Aorta (tissue), 5 donors: ENCODE results near the gene DENND1A. TPM values are rescaled to one million over a fixed set of nuclear protein-coding genes. Genes with fewer than 3 reads are reported as not detected.
"Not testable (repeated sequence)": the region's sequence is repeated elsewhere in the genome, so short reads cannot be mapped to it uniquely, and the experiment has no call there.

Source experiments
- ATAC-seq: fragments of 200-7000 bp; cut with Tn5 transposase; one replicate; pipeline ENCODE4 v1.9.1; 2022; ENCODE audit warnings: moderate library complexity; ENCODE audit not compliant: low FRiP score
- DNase-seq, 2 donors: peaks; one replicate each; pipeline ENCODE4 v3.0.0-alpha.2; 2020
- H3K27ac ChIP-seq, 2 donors: one replicate each; pipeline ENCODE4 v1.5.1; 2013; ENCODE audit warnings: low read length in 2 of 2, mild to moderate bottlenecking in 2 of 2, moderate library complexity in 2 of 2, control low read depth in 1 of 2, inconsistent platforms in 1 of 2, low read depth in 1 of 2
- H3K27me3 ChIP-seq, 2 donors: one replicate each; pipeline ENCODE4 v1.6.1; 2013; ENCODE audit warnings: control low read depth in 1 of 2, low read length in 1 of 2, mild to moderate bottlenecking in 1 of 2, moderate library complexity in 1 of 2; ENCODE audit not compliant: insufficient read depth in 2 of 2, control insufficient read depth in 1 of 2
- H3K36me3 ChIP-seq, 2 donors: one replicate each; pipeline ENCODE4 v1.6.1; 2013; ENCODE audit warnings: control low read depth in 1 of 2, low read length in 1 of 2, mild to moderate bottlenecking in 1 of 2; ENCODE audit not compliant: insufficient read depth in 2 of 2, control insufficient read depth in 1 of 2
- H3K4me1 ChIP-seq, 2 donors: one replicate each; pipeline ENCODE4 v1.6.1; 2013; ENCODE audit warnings: low read length in 2 of 2, control low read depth in 1 of 2, mild to moderate bottlenecking in 1 of 2, moderate library complexity in 1 of 2; ENCODE audit not compliant: insufficient read depth in 2 of 2, control insufficient read depth in 1 of 2
- H3K4me3 ChIP-seq, 2 donors: one replicate each; pipeline ENCODE4 v1.5.1; 2013; ENCODE audit warnings: low read length in 2 of 2, control low read depth in 1 of 2, mild to moderate bottlenecking in 1 of 2
- H3K9me3 ChIP-seq: one replicate; pipeline ENCODE4 v1.6.1; 2013; ENCODE audit warnings: mild to moderate bottlenecking, low read length; ENCODE audit not compliant: control insufficient read depth
- WGBS, 2 donors: extraction: QIAGEN DNeasy Blood & Tissue Kit; methylation state at CpG; one replicate each; pipeline ENCODE4 v1.1.7; 2013; 5-methylcytosine and 5-hydroxymethylcytosine counted together
- intact Hi-C, 2 donors: fragments of 100-400 bp; cut with DNase I; formaldehyde crosslinking; loops; one replicate each; pipeline versions ENCODE4 v1.14.2 to v1.15.0; 2022
- polyA plus RNA-seq, 2 donors: library from polyadenylated mRNA; stranded (reverse); fragments of 200-250 nt; gene quantifications; one replicate each; pipeline ENCODE4 v1.2.3, GENCODE V29; 2013
- total RNA-seq, 2 donors: library from RNA; stranded (reverse); fragmentation: NEBNext Ultra II Directional; extraction: Animal tissue kit (Norgen Biotek cat#: 25700); gene quantifications; one replicate each; pipeline ENCODE4 v1.2.1, GENCODE V29; 2021
- donor health status: healthy with polysubstance abuse.
- donor health status: Bipolar disorder and iron deficiency.
- donor health status: DM: no; HTN: no; CAD: no.
- donor health status: DM: no; HTN: no; CAD: no.
- donor health status: DM: yes; HTN: yes; CAD: no.

Gene DENND1A
- total and polyA plus RNA-seq, 4 donors, result 6.9 to 31.4 (median 15.3) TPM

DNA sequence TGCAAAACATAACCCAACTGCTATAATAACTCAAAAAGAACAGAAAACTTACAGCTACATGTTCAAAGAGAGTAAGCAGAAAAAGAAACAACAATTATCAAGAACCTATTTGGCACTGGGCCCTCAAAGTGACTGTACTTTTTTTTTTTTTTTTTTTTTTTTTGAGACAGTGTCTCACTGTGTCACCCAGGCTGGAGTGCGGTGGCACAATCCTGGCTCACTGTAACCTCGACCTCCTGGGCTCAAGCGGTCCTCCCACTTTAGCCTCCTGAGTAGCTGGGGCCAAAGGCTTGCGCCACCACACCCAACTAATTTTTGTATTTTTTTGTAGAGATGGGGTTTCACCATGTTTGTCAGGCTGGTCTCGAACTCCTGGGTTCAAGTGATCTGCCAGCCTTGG, 114.1 kb downstream of the DENND1A start:
- DNase-seq, H3K4me1 ChIP-seq, H3K27ac ChIP-seq, H3K9me3 ChIP-seq, intact Hi-C loops, H3K36me3 ChIP-seq, H3K4me3 ChIP-seq, ATAC-seq, H3K27me3 ChIP-seq: not testable (repeated sequence)
- 98 to 99% methylated on average over 5 of the region's 5 CpGs for WGBS, 2 donors

DNA sequence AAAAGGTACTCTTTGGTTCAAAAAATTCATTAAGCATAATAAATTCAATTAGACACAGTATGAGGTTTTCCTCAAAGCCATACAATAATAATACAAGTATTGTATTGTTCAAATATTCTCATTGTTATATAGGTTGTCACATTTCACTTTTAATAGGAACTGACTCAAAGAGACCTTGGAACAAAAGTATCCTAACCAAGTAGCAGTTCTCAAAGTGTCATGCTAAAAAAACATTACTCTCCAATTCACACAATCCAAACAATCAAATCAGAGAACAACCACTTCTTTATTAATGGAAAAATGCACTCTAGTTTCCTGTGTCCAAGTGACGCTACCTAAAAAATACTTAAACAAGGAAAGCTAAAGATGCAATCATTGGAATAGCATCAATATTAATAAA, 115.4 kb downstream of the DENND1A start:
- no peak overlapping the region for H3K4me3 ChIP-seq
- 94 to 96% methylated on average over 1 of the region's 1 CpG for WGBS, 2 donors
- intact Hi-C loops, result no loop called here
- no peak overlapping the region for H3K27ac ChIP-seq
- H3K36me3 ChIP-seq, result no peaks in the 10 kb centered on the region
- no peaks in the 10 kb centered on the region for H3K4me1 ChIP-seq
- H3K27me3 ChIP-seq, result no peaks in the 10 kb centered on the region
- H3K9me3 ChIP-seq, result no peaks in the 10 kb centered on the region
- ATAC-seq (no peak), DNase-seq (no peak)

- Histone ChIP-seq H3K4me3 (no peak overlapping the region), H3K9me3 (no peaks in the 10 kb centered on the region), H3K4me1 (no peaks in the 10 kb centered on the region), H3K36me3 (no peaks in the 10 kb centered on the region), H3K27ac (no peak overlapping the region), H3K27me3 (no peaks in the 10 kb centered on the region)
- 95 to 97% methylated on average over 3 of the region's 3 CpGs for WGBS, 2 donors
- intact Hi-C loops, result no loop called here
- no peak for ATAC-seq
- no peak for DNase-seq
Observed at GRCh38 chr9:123812984-123813383, 116.9 kb downstream of the DENND1A start.

DNA sequence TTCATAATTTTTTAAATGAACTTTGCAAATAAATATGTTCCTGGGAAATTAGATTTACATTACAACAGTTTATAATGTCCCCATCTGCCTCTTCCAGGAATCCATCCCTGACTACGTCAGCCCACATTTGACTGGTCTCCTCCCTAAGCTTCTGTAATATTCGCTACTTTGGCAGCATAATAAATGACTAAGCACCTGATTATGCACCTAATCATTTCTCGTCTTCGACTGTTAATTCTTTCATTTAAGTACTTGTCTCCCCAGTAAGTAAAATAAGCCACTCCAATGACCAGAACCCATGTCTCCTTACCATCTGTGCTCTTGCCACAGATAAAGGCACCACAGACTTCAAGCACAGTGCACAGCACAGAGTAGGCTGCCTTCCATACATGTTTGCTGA, 122.7 kb downstream of the DENND1A start:
- no peaks in the 10 kb centered on the region for H3K9me3 ChIP-seq

GRCh38 chr9:123806829-123807228, 123.1 kb downstream of the DENND1A start:
- no peaks in the 10 kb centered on the region for H3K9me3 ChIP-seq
- no peak overlapping the region for H3K4me3 ChIP-seq
- no peak overlapping the region for H3K27ac ChIP-seq
- no peak for ATAC-seq
- no peaks in the 10 kb centered on the region for H3K27me3 ChIP-seq
- H3K4me1 ChIP-seq, result no peaks in the 10 kb centered on the region
- intact Hi-C loops, result no loop called here
- no peaks in the 10 kb centered on the region for H3K36me3 ChIP-seq
- DNase-seq, result no peak

More for the DNA sequence above, 122.7 kb downstream of the DENND1A start:
- Histone ChIP-seq H3K4me1 (no peaks in the 10 kb centered on the region), H3K27ac (no peak overlapping the region), H3K27me3 (no peaks in the 10 kb centered on the region), H3K36me3 (no peaks in the 10 kb centered on the region), H3K4me3 (no peak overlapping the region)
- no peak for DNase-seq
- WGBS, 2 donors, result 96 to 97% methylated on average over 4 of the region's 4 CpGs
- ATAC-seq, result no peak
- intact Hi-C loops, result no loop called here

DNA sequence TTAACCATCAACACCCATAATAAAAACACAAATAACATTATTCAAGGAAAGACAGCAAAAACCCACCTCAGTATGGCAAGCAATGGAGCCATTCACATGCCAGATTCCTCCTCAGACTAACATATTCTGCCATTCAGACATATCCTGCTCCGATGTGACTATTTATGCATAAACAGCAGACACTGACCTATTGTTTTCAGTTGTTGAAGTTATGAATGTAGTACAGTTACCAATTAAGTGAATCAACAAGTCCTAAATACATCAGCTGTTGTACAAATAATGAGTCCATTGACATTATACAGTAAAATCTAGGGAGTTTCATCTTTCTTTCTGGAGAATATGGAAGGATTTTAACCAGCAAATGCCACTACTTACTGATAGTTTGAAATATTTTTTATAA, 131.7 kb downstream of the DENND1A start:
- WGBS, 2 donors, result 98 to 100% methylated on average over 1 of the region's 1 CpG
- no peak overlapping the region for H3K4me3 ChIP-seq
- ATAC-seq, result no peak
- intact Hi-C loops, result no loop called here
- no peak overlapping the region for H3K27ac ChIP-seq
- no peaks in the 10 kb centered on the region for H3K36me3 ChIP-seq
- H3K4me1 ChIP-seq, result no peaks in the 10 kb centered on the region
- H3K27me3 ChIP-seq, result no peaks in the 10 kb centered on the region
- no peak for DNase-seq
- no peaks in the 10 kb centered on the region for H3K9me3 ChIP-seq

GRCh38 chr9:123796618-123797484, 133.1 kb downstream of the DENND1A start:
- ATAC-seq (no peak), DNase-seq (no peak)
- H3K4me1 ChIP-seq, result no peaks in the 10 kb centered on the region
- H3K9me3 ChIP-seq, result no peaks in the 10 kb centered on the region
- no peaks in the 10 kb centered on the region for H3K36me3 ChIP-seq
- no peak overlapping the region for H3K4me3 ChIP-seq
- WGBS, 2 donors, result 71% methylated on average over 7 of the region's 7 CpGs
- H3K27ac ChIP-seq, result no peak overlapping the region
- no peaks in the 10 kb centered on the region for H3K27me3 ChIP-seq
- intact Hi-C loops, result no loop called here

DNA sequence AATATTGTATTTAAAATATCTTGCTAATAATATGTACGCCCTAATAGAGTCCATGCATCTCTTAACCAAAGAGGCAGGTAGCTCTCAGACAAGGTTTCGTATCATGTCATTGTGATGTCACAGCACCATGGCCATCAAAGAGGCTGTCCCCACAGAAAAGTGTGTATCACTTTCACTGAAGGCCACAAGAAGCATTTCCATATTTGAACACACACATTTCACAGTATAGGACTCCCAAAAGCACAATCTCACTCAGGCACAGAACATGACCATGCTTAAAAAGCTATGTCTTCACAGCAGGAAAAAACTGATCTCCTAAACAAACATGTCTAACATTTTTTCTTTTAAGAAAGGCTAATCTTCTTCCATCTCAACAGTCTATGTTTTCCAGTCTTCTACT, 133.8 kb downstream of the DENND1A start:
- DNase-seq, result no peak
- Histone ChIP-seq H3K4me1 (no peaks in the 10 kb centered on the region), H3K9me3 (no peaks in the 10 kb centered on the region), H3K27ac (no peak overlapping the region), H3K4me3 (no peak overlapping the region), H3K36me3 (no peaks in the 10 kb centered on the region), H3K27me3 (no peaks in the 10 kb centered on the region)
- WGBS, 2 donors, result 95 to 96% methylated on average over 2 of the region's 2 CpGs
- no peak for ATAC-seq
- intact Hi-C loops, result no loop called here

DNA sequence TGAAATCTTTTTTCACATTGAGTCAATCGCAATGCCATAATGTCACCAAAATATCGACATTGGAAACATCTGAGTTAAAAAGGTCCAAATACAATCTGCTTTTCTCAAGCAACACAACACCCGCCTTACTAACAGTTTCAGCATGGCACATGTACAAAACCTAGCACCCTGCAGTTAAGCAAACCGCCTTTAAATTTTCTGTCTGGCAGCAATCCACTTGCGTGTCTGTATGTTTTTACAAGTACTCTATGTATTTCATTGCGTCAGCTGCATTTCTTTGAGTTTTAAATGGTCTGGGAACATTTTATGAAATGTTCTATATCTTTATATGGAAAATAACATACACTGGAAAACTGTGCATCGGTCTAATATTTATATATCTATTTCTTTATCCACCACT, 134.6 kb downstream of the DENND1A start:
- 58 to 68% methylated on average over 7 of the region's 7 CpGs for WGBS, 2 donors

More for the DNA sequence above, 134.6 kb downstream of the DENND1A start:
- no peak overlapping the region for H3K27ac ChIP-seq
- intact Hi-C loops, result no loop called here
- DNase-seq, result no peak
- no peak for ATAC-seq
- no peak overlapping the region for H3K4me3 ChIP-seq
- H3K9me3 ChIP-seq, result no peaks in the 10 kb centered on the region
- no peaks in the 10 kb centered on the region for H3K4me1 ChIP-seq
- H3K36me3 ChIP-seq, result no peaks in the 10 kb centered on the region
- H3K27me3 ChIP-seq, result no peaks in the 10 kb centered on the region
